BLaER1 treated with 17β-estradiol and CSF1 and Interleukin-3, amounts not matched to agents 10 nM and 100 nM (cell line): ENCODE data around the gene WBP1.

Experiments used
- H3K27ac ChIP-seq, 11 experiments: shearing (Covaris generic); formaldehyde crosslinking; 2 replicates each; pipeline ENCODE4 v1.8.1; 2022
- H3K27me3 ChIP-seq, 11 experiments: shearing (Covaris generic); formaldehyde crosslinking; 2 replicates each; pipeline ENCODE4 v1.8.1; 2022
- H3K36me3 ChIP-seq, 11 experiments: shearing (Covaris generic); formaldehyde crosslinking; 2 replicates each; pipeline ENCODE4 v1.8.1; 2022
- H3K4me1 ChIP-seq, 10 experiments: shearing (Covaris generic); formaldehyde crosslinking; 2 replicates each; pipeline ENCODE4 v1.8.1; 2022
- H3K4me2 ChIP-seq, 11 experiments: shearing (Covaris generic); formaldehyde crosslinking; 2 replicates each; pipeline ENCODE4 v1.8.1; 2022
- H3K4me3 ChIP-seq, 10 experiments: shearing (Covaris generic); formaldehyde crosslinking; 2 replicates each; pipeline ENCODE4 v1.8.1; 2022
- H3K9ac ChIP-seq, 11 experiments: shearing (Covaris generic); formaldehyde crosslinking; 2 replicates each; pipeline ENCODE4 v1.8.1; 2022
- H3K9me3 ChIP-seq, 11 experiments: shearing (Covaris generic); formaldehyde crosslinking; replicated peaks in 1 of 11; 2 replicates each; pipeline ENCODE4 v1.8.1; 2022
- H4K20me1 ChIP-seq, 11 experiments: shearing (Covaris generic); formaldehyde crosslinking; 2 replicates each; pipeline ENCODE4 v1.8.1; 2022
- Cebpa-rat ChIP-seq, 11 experiments: shearing (Covaris generic); IDR thresholded peaks; 2 replicates each; pipeline ENCODE4 v1.8.1; 2022

Gene WBP1

GRCh38 chr2:74424995-74425406 lies 33.2 kb upstream of the WBP1 start:
- peaks cover 50 to 61% (median 54%) of the 10 kb centered on the region in 11 experiments for H3K36me3 ChIP-seq
- no peak overlapping the region for H3K4me3 ChIP-seq
- peaks cover 0 to 3% (median 0%) of the 10 kb centered on the region in 11 experiments; a peak in 1 of 22 replicates for H4K20me1 ChIP-seq
- H3K9me3 ChIP-seq: no peaks in the 10 kb centered on the region
- peaks cover 15 to 34% (median 23%) of the 10 kb centered on the region in 10 experiments for H3K4me1 ChIP-seq
- no peak overlapping the region for H3K27ac ChIP-seq
- peaks cover 0 to 11% (median 10%) of the 10 kb centered on the region in 11 experiments; a peak in 14 of 22 replicates for H3K27me3 ChIP-seq
- no peak overlapping the region for H3K4me2 ChIP-seq
- H3K9ac ChIP-seq: no peak overlapping the region
- TF ChIP-seq Cebpa-rat (IDR thresholded peaks at IDR 0.05): no peak

- H3K36me3 ChIP-seq: peaks cover 51 to 66% (median 59%) of the 10 kb centered on the region in 11 experiments
- no peak overlapping the region for H3K9ac ChIP-seq
- peaks cover 0 to 3% (median 0%) of the 10 kb centered on the region in 11 experiments; a peak in 1 of 22 replicates for H4K20me1 ChIP-seq
- H3K27ac ChIP-seq: no peak overlapping the region
- no peaks in the 10 kb centered on the region for H3K9me3 ChIP-seq
- H3K4me1 ChIP-seq: peaks cover 10 to 32% (median 18%) of the 10 kb centered on the region in 10 experiments
- H3K4me3 ChIP-seq: no peak overlapping the region
- TF ChIP-seq Cebpa-rat (IDR thresholded peaks at IDR 0.05): no peak
- no peak overlapping the region for H3K4me2 ChIP-seq
- H3K27me3 ChIP-seq: peaks cover 0 to 7% (median 4%) of the 10 kb centered on the region in 11 experiments; a peak in 14 of 22 replicates
These were observed 32.7 kb upstream of the WBP1 start for GRCh38 chr2:74425523-74425922.

GRCh38 chr2:74426181-74426758 lies 32.0 kb upstream of the WBP1 start:
- Histone ChIP-seq H3K36me3 (peaks cover 58 to 74% (median 65%) of the 10 kb centered on the region in 11 experiments), H3K27ac (no peak overlapping the region), H3K4me3 (no peak overlapping the region), H3K4me1 (peaks cover 4 to 24% (median 11%) of the 10 kb centered on the region in 10 experiments; a peak in 17 of 20 replicates), H3K4me2 (no peak overlapping the region), H4K20me1 (peaks cover 0 to 3% (median 0%) of the 10 kb centered on the region in 11 experiments; a peak in 1 of 22 replicates), H3K9me3 (no peaks in the 10 kb centered on the region), H3K27me3 (no peaks in the 10 kb centered on the region), H3K9ac (0 out of 22 replicates have a peak overlapping the region, but pooled peaks of 1 of the 11 experiments have one; percentile 7)
- no peak for TF ChIP-seq Cebpa-rat (IDR thresholded peaks at IDR 0.05)

- Histone ChIP-seq H3K9ac (0 out of 22 replicates have a peak overlapping the region, but pooled peaks of 2 of the 11 experiments have one; percentile 19 to 25), H4K20me1 (peaks cover 0 to 3% (median 0%) of the 10 kb centered on the region in 11 experiments; a peak in 1 of 22 replicates), H3K4me2 (no peak overlapping the region), H3K27ac (peak overlapping the region in 1 of 11 experiments; percentile 9; a peak in 1 of 22 replicates), H3K27me3 (no peaks in the 10 kb centered on the region), H3K4me1 (peaks cover 0 to 18% (median 4%) of the 10 kb centered on the region in 10 experiments; a peak in 14 of 20 replicates), H3K4me3 (no peak overlapping the region), H3K9me3 (no peaks in the 10 kb centered on the region), H3K36me3 (peaks cover 67 to 86% (median 75%) of the 10 kb centered on the region in 11 experiments)
- TF ChIP-seq Cebpa-rat (IDR thresholded peaks at IDR 0.05): no peak
These were observed 30.7 kb upstream of the WBP1 start for GRCh38 chr2:74427551-74427950.

GRCh38 chr2:74428675-74429074 lies 29.6 kb upstream of the WBP1 start:
- Histone ChIP-seq H3K4me2 (no peak overlapping the region), H3K4me1 (peaks cover 0 to 15% (median 0%) of the 10 kb centered on the region in 10 experiments; a peak in 4 of 20 replicates), H3K36me3 (peaks cover 67 to 89% (median 75%) of the 10 kb centered on the region in 11 experiments), H3K9ac (no peak overlapping the region), H4K20me1 (peaks cover 0 to 3% (median 0%) of the 10 kb centered on the region in 11 experiments; a peak in 1 of 22 replicates), H3K27ac (no peak overlapping the region), H3K27me3 (no peaks in the 10 kb centered on the region), H3K4me3 (no peak overlapping the region), H3K9me3 (no peaks in the 10 kb centered on the region)
- no peak for TF ChIP-seq Cebpa-rat (IDR thresholded peaks at IDR 0.05)

- H3K9ac ChIP-seq: 0 out of 22 replicates have a peak overlapping the region, but pooled peaks of 2 of the 11 experiments have one; percentile 10 to 33
- no peaks in the 10 kb centered on the region for H3K27me3 ChIP-seq
- H3K4me1 ChIP-seq: peaks cover 0 to 15% (median 0%) of the 10 kb centered on the region in 10 experiments; a peak in 4 of 20 replicates
- H3K4me2 ChIP-seq: no peak overlapping the region
- TF ChIP-seq Cebpa-rat (IDR thresholded peaks at IDR 0.05): no peak
- H3K27ac ChIP-seq: no peak overlapping the region
- H3K36me3 ChIP-seq: peaks cover 65 to 80% (median 70%) of the 10 kb centered on the region in 11 experiments
- no peak overlapping the region for H3K4me3 ChIP-seq
- H3K9me3 ChIP-seq: no peaks in the 10 kb centered on the region
- peaks cover 0 to 3% (median 0%) of the 10 kb centered on the region in 11 experiments; a peak in 1 of 22 replicates for H4K20me1 ChIP-seq
These were observed 28.5 kb upstream of the WBP1 start for GRCh38 chr2:74429487-74430451.

- Histone ChIP-seq H3K27ac (no peak overlapping the region), H3K4me1 (peaks cover 0 to 15% (median 0%) of the 10 kb centered on the region in 10 experiments; a peak in 5 of 20 replicates), H3K36me3 (peaks cover 57 to 73% (median 63%) of the 10 kb centered on the region in 11 experiments), H4K20me1 (peaks cover 0 to 3% (median 0%) of the 10 kb centered on the region in 11 experiments; a peak in 1 of 22 replicates), H3K9ac (0 out of 22 replicates have a peak overlapping the region, but pooled peaks of 2 of the 11 experiments have one; percentile 10 to 33), H3K9me3 (no peaks in the 10 kb centered on the region), H3K27me3 (no peaks in the 10 kb centered on the region), H3K4me2 (no peak overlapping the region), H3K4me3 (no peak overlapping the region)
- TF ChIP-seq Cebpa-rat (IDR thresholded peaks at IDR 0.05): no peak
These were observed 27.7 kb upstream of the WBP1 start for GRCh38 chr2:74430502-74430901.

- TF ChIP-seq Cebpa-rat (IDR thresholded peaks at IDR 0.05): no peak
- H3K4me1 ChIP-seq: peaks cover 50 to 56% (median 52%) of the 10 kb centered on the region in 10 experiments
- no peak overlapping the region for H3K4me3 ChIP-seq
- H3K4me2 ChIP-seq: peak overlapping the region; percentile 89 to 100 (median 99)
- H3K36me3 ChIP-seq: peaks cover 4 to 15% (median 13%) of the 10 kb centered on the region in 11 experiments; a peak in 14 of 22 replicates
- peak overlapping the region; percentile 20 to 72 (median 59); a peak in 18 of 22 replicates for H3K27ac ChIP-seq
- H3K9ac ChIP-seq: peak overlapping the region in 6 of 11 experiments; percentile 11 to 58 (median 39); a peak in 7 of 22 replicates
- H4K20me1 ChIP-seq: no peaks in the 10 kb centered on the region
- H3K9me3 ChIP-seq: peaks cover 0 to 2% (median 0%) of the 10 kb centered on the region in 11 experiments; a peak in 1 of 22 replicates
- peaks cover 4 to 9% (median 7%) of the 10 kb centered on the region in 11 experiments for H3K27me3 ChIP-seq
These were observed 22.0 kb upstream of the WBP1 start for GRCh38 chr2:74436111-74436805.
